SK-N-SH (cell line): Measurements from ENCODE around the gene CAPRIN2. TPM values are rescaled to one million over a fixed set of nuclear protein-coding genes. Genes with fewer than 3 reads are reported as not detected.

ENCODE experiments used
- CTCF ChIA-PET: fragments of 300-600, 350-600 bp; formaldehyde crosslinking; extraction: SDS; loops from one replicate; lab custom pipeline; 2021; lab: Yijun Ruan, JAX
- POLR2A ChIA-PET: fragments of 350-600 bp; sonication (Branson Sonifier 250); formaldehyde crosslinking; extraction: SDS; loops from one replicate; lab custom pipeline; 2020; ENCODE audit warnings: antibody characterized with exemption, inconsistent platforms; lab: Yijun Ruan, JAX
- DNase-seq: peaks from one replicate; pipeline ENCODE4 v3.0.0; 2012
- H2AFZ ChIP-seq: fragments of 200-600 bp; sonication (generic); 2 replicates; pipeline ENCODE4 v1.8.1; 2016; ENCODE audit warnings: antibody characterized with exemption, mild to moderate bottlenecking, low read depth
- H3F3A ChIP-seq: fragments of 200-600 bp; sonication (generic); replicated peaks from 2 replicates; pipeline ENCODE3; 2016; ENCODE audit warnings: antibody characterized with exemption, mild to moderate bottlenecking; ENCODE audit not compliant: insufficient read depth
- H3K27ac ChIP-seq, 2 experiments: fragments of 200-500 bp in 1 of 2; fragments of 200-600 bp in 1 of 2; sonication (Bioruptor generic) in 1 of 2; sonication (generic), shearing (Covaris generic) in 1 of 2; 2 replicates each; pipeline versions ENCODE4 v1.5.1 to v1.6.1; 2014 to 2016; ENCODE audit warnings: low read depth in 2 of 2, inconsistent platforms in 1 of 2, low read length in 1 of 2, mild to moderate bottlenecking in 1 of 2, mixed read lengths in 1 of 2
- H3K27me3 ChIP-seq: fragments of 200-600 bp; sonication (generic), shearing (Covaris generic); 2 replicates; pipeline ENCODE4 v1.6.1; 2016; ENCODE audit warnings: mixed run types; ENCODE audit not compliant: insufficient read depth
- H3K36me3 ChIP-seq, 2 experiments: fragments of 200-500 bp in 1 of 2; fragments of 200-600 bp in 1 of 2; sonication (Bioruptor generic) in 1 of 2; sonication (generic) in 1 of 2; replicated peaks in 1 of 2; 2 replicates each; pipeline versions ENCODE3 to v1.5.1; 2014 to 2016; ENCODE audit warnings: low read length in 1 of 2, mild to moderate bottlenecking in 1 of 2; ENCODE audit not compliant: insufficient read depth in 2 of 2, control insufficient read depth in 1 of 2
- H3K4me1 ChIP-seq, 2 experiments: fragments of 200-500 bp in 1 of 2; fragments of 200-600 bp in 1 of 2; sonication (Bioruptor generic) in 1 of 2; sonication (generic), shearing (Covaris generic) in 1 of 2; 2 replicates each; pipeline versions ENCODE4 v1.5.1 to v1.6.1; 2014 to 2016; ENCODE audit warnings: low read depth in 1 of 2, low read length in 1 of 2, mixed run types in 1 of 2; ENCODE audit not compliant: insufficient read depth in 2 of 2, control insufficient read depth in 1 of 2
- H3K4me2 ChIP-seq: fragments of 200-600 bp; sonication (generic), shearing (Covaris generic); 2 replicates; pipeline ENCODE4 v1.6.1; 2017; ENCODE audit warnings: mixed run types
- H3K4me3 ChIP-seq, 2 experiments: fragments of 200-500 bp in 1 of 2; fragments of 200-600 bp in 1 of 2; sonication (Bioruptor generic) in 1 of 2; sonication (generic), shearing (Covaris generic) in 1 of 2; 2 replicates each; pipeline versions ENCODE4 v1.5.1 to v1.8.1; 2014 to 2016; ENCODE audit warnings: low read depth in 2 of 2, inconsistent platforms in 1 of 2, low read length in 1 of 2, mild to moderate bottlenecking in 1 of 2, mixed read lengths in 1 of 2, moderate library complexity in 1 of 2
- H3K79me2 ChIP-seq: fragments of 200-600 bp; sonication (generic); 2 replicates; pipeline ENCODE4 v1.8.1; 2017; ENCODE audit warnings: mild to moderate bottlenecking; ENCODE audit not compliant: insufficient read depth
- H3K9ac ChIP-seq: fragments of 200-600 bp; sonication (generic); 2 replicates; pipeline ENCODE4 v1.6.1; 2017; ENCODE audit warnings: mixed run types
- H3K9me2 ChIP-seq: fragments of 200-600 bp; sonication (generic); 2 replicates; pipeline ENCODE4 v1.6.1; 2017; ENCODE audit warnings: mixed run types
- H3K9me3 ChIP-seq: fragments of 200-600 bp; sonication (generic); 2 replicates; pipeline ENCODE4 v1.6.1; 2017; ENCODE audit warnings: mixed run types, mild to moderate bottlenecking, moderate library complexity
- H4K20me1 ChIP-seq: fragments of 200-600 bp; sonication (generic); 2 replicates; pipeline ENCODE4 v1.6.1; 2017; ENCODE audit warnings: mild to moderate bottlenecking, mixed run types; ENCODE audit not compliant: insufficient read depth
- CHD2 ChIP-seq: fragments of 150-350 bp; IDR thresholded peaks from 2 replicates; pipeline ENCODE4 v1.6.1; 2018; ENCODE audit warnings: low read length; ENCODE audit not compliant: partially characterized antibody
- ELF1 ChIP-seq: IDR thresholded peaks from 2 replicates; pipeline ENCODE4 v1.4.0; 2012
- EZH2phosphoT487 ChIP-seq: fragments of 200-600 bp; sonication (generic); IDR thresholded peaks from 2 replicates; pipeline ENCODE4 v1.6.1; 2017; ENCODE audit warnings: low read depth, mixed run types, mild to moderate bottlenecking, antibody characterized with exemption, moderate library complexity, borderline replicate concordance
- GATA2 ChIP-seq: sonication (generic); formaldehyde crosslinking; IDR thresholded peaks from 2 replicates; pipeline ENCODE4 v1.5.0; 2020; ENCODE audit warnings: mild to moderate bottlenecking, missing genetic modification reagents
- IRF3 ChIP-seq: fragments of 150-350 bp; IDR thresholded peaks from 2 replicates; pipeline ENCODE4 v1.6.1; 2016; ENCODE audit warnings: mild to moderate bottlenecking, low read depth, low read length
- POLR2AphosphoS5 ChIP-seq: IDR thresholded peaks from 2 replicates; pipeline ENCODE4 v1.6.1; 2012; ENCODE audit warnings: low read depth, low read length
- RCOR1 ChIP-seq: fragments of 150-350 bp; IDR thresholded peaks from 2 replicates; pipeline ENCODE4 v1.6.1; 2017; ENCODE audit warnings: antibody characterized with exemption, low read length
- RFX5 ChIP-seq: IDR thresholded peaks from 2 replicates; pipeline ENCODE4 v1.6.1; 2012; ENCODE audit warnings: mild to moderate bottlenecking, improper control_type of control experiment, low read length
- RXRA ChIP-seq: IDR thresholded peaks from 2 replicates; pipeline ENCODE4 v1.4.0; 2012; ENCODE audit warnings: low read depth, mild to moderate bottlenecking, borderline replicate concordance
- SMC3 ChIP-seq: IDR thresholded peaks from 2 replicates; pipeline ENCODE4 v1.6.1; 2012; ENCODE audit warnings: low read depth, low read length, improper control_type of control experiment
- TCF12 ChIP-seq: IDR thresholded peaks from 2 replicates; pipeline ENCODE4 v1.4.0; 2012
- ZBTB33 ChIP-seq: IDR thresholded peaks from 2 replicates; pipeline ENCODE4 v1.4.0; 2012; ENCODE audit warnings: low read depth, borderline replicate concordance
- WGBS: methylation state at CpG from one replicate; pipeline ENCODE4 v1.1.6; 2017; ENCODE audit warnings: low lambda C conversion rate; 5-methylcytosine and 5-hydroxymethylcytosine counted together
- polyA plus RNA-seq, 3 experiments: library from polyadenylated mRNA; depleted of rRNA; stranded (reverse); fragments of >200 nt; gene quantifications; 2 replicates each; pipeline ENCODE4 v1.2.3, GENCODE V29; 2012
- TF ChIP-seq, protein P1 (sequence below): IDR thresholded peaks from 2 replicates; pipeline ENCODE4; 2012
- TF ChIP-seq, protein P2 (sequence below): fragments of 150-350 bp; IDR thresholded peaks from 2 replicates; pipeline ENCODE4 v1.6.1; 2017; ENCODE audit warnings: antibody characterized with exemption, low read length, low read depth, borderline replicate concordance

CAPRIN2 gene
- polyA plus RNA-seq, 1 of the 3 experiments (the other 2 are of a cell fraction), result 21.4 TPM

GRCh38 chr12:30764251-30764650 is 9.5 kb upstream of the CAPRIN2 start (continued):
- TF ChIP-seq IRF3 (no peak), CHD2 (no peak), POLR2AphosphoS5 (no peak), ZBTB33 (no peak), RCOR1 (no peak), RXRA (no peak), ELF1 (no peak), GATA2 (no peak)

DNA sequence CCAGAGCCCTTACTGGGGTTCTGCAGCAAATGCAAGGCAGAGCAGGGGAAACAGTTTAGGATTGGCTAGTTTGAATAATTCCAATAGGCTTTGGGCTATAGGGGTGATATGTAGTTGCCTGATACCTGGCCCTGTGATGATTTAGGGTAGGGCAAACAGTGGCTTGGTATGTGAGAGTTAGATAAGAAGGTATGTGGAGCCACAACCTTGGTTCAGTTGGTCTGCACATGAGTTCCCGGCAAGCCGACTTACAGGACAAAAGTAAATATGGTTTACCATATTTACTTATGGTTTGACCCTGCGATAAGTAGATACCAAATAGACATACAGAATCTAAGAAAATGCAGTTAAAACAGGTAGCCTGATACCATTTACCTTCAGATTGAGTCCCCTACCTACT is 8.3 kb upstream of the CAPRIN2 start:
- Histone ChIP-seq H3K9ac (no peak overlapping the region), H3K9me2 (no peaks in the 10 kb centered on the region), H3K9me3 (0 out of 2 replicates have a peak, but pooled peaks cover 6% of the 10 kb centered on the region), H2AFZ (no peak overlapping the region), H3K4me2 (no peak overlapping the region), H3F3A (no peaks in the 10 kb centered on the region), H3K27me3 (no peaks in the 10 kb centered on the region), H3K79me2 (no peaks in the 10 kb centered on the region), H3K4me3 (no peak overlapping the region), H3K27ac (no peak overlapping the region), H3K36me3 (peaks cover 0 to 6% of the 10 kb centered on the region in 2 experiments), H3K4me1 (no peaks in the 10 kb centered on the region; a peak in 1 of 4 replicates), H4K20me1 (no peaks in the 10 kb centered on the region)
- POLR2A ChIA-PET, result no interaction called here
- no peak for TF ChIP-seq RFX5
- no peak for TF ChIP-seq SMC3
- no peak for TF ChIP-seq TCF12
- TF ChIP-seq, protein P1, sequence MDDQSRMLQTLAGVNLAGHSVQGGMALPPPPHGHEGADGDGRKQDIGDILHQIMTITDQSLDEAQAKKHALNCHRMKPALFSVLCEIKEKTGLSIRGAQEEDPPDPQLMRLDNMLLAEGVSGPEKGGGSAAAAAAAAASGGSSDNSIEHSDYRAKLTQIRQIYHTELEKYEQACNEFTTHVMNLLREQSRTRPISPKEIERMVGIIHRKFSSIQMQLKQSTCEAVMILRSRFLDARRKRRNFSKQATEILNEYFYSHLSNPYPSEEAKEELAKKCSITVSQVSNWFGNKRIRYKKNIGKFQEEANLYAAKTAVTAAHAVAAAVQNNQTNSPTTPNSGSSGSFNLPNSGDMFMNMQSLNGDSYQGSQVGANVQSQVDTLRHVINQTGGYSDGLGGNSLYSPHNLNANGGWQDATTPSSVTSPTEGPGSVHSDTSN, result no peak
- TF ChIP-seq EZH2phosphoT487, result no peak
- TF ChIP-seq, protein P2, sequence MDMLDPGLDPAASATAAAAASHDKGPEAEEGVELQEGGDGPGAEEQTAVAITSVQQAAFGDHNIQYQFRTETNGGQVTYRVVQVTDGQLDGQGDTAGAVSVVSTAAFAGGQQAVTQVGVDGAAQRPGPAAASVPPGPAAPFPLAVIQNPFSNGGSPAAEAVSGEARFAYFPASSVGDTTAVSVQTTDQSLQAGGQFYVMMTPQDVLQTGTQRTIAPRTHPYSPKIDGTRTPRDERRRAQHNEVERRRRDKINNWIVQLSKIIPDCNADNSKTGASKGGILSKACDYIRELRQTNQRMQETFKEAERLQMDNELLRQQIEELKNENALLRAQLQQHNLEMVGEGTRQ, result no peak
- no peak for DNase-seq
- 95% methylated on average over 3 of the region's 3 CpGs for WGBS
- CTCF ChIA-PET, result no interaction called here
